ENCODE measurements around the gene JARID2. TPM values are rescaled to one million over a fixed set of nuclear protein-coding genes. Genes with fewer than 3 reads are reported as not detected.

Gene JARID2
- total and polyA plus RNA-seq, 3 donors from 2014 or later, result 36.1 to 60.8 (median 53.7) TPM

DNA sequence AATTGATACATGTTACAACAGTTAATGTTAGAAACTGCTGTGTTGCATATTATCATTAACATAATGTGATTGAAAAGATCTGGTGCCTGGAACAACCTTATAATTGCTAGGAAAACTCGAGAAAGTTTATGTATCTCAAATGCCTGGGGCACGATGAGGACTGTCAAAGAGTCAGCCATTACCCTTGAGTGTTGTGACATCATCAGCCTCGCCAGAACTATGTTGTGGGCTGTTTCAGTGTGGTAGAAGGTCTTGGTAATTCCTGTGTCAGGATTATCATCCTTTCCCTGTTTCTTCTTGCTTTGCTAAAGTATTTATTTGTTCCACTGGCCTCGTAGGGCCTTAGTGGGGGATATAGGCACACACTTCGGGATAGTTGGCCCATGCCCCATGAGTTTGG lies 231.9 kb downstream of the JARID2 start:
- no peak overlapping the region for H3K27ac ChIP-seq
- no peaks in the 10 kb centered on the region for H3K36me3 ChIP-seq (ENCODE audit: low read depth, missing control alignments)
- peaks cover 11% of the 10 kb centered on the region for H3K4me1 ChIP-seq
- no peak overlapping the region for H3K4me3 ChIP-seq
- no peak for TF ChIP-seq POLR2A (IDR thresholded peaks at IDR 0.05)
- no peaks in the 10 kb centered on the region for H3K27me3 ChIP-seq
- no peaks in the 10 kb centered on the region for H3K9me3 ChIP-seq
- intact Hi-C loops (cut with DNase I; ENCODE audit: low total_unique reads), result no loop called here
- DNase-seq, result no peak
- WGBS, 2 donors, result 54 to 64% methylated on average over 5 of the region's 5 CpGs

DNA sequence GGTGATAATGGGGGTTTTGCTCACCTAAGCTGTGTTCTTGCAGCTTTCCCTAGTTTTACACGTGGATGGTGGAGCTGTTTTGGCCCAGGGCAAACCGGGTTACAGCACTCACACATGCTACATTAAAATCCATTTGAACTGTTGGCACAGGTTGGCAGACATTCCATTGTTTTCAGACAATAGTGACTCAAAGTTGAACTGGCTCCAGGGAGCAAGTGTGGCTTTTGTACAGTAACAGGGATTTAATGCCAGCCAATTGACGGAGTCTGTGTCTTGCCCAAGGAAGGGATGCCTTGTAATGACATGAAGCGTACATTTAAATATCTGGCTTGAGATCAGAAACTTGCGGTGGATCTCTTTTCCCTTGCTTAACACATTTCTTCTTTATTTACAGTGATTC lies 233.9 kb downstream of the JARID2 start:
- H3K27ac ChIP-seq, result no peak overlapping the region
- intact Hi-C loops (cut with DNase I; ENCODE audit: low total_unique reads), result no loop called here
- TF ChIP-seq POLR2A (IDR thresholded peaks at IDR 0.05), result no peak
- TF ChIP-seq, protein P1, sequence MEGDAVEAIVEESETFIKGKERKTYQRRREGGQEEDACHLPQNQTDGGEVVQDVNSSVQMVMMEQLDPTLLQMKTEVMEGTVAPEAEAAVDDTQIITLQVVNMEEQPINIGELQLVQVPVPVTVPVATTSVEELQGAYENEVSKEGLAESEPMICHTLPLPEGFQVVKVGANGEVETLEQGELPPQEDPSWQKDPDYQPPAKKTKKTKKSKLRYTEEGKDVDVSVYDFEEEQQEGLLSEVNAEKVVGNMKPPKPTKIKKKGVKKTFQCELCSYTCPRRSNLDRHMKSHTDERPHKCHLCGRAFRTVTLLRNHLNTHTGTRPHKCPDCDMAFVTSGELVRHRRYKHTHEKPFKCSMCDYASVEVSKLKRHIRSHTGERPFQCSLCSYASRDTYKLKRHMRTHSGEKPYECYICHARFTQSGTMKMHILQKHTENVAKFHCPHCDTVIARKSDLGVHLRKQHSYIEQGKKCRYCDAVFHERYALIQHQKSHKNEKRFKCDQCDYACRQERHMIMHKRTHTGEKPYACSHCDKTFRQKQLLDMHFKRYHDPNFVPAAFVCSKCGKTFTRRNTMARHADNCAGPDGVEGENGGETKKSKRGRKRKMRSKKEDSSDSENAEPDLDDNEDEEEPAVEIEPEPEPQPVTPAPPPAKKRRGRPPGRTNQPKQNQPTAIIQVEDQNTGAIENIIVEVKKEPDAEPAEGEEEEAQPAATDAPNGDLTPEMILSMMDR (IDR thresholded peaks at IDR 0.05), result no peak
- WGBS, 2 donors, result 69 to 79% methylated on average over 5 of the region's 5 CpGs
- H3K9me3 ChIP-seq, result no peaks in the 10 kb centered on the region
- H3K4me1 ChIP-seq, result peaks cover 3% of the 10 kb centered on the region
- no peak overlapping the region for H3K4me3 ChIP-seq
- DNase-seq, result no peak
- H3K27me3 ChIP-seq, result no peaks in the 10 kb centered on the region
- H3K36me3 ChIP-seq (ENCODE audit: low read depth, missing control alignments), result no peaks in the 10 kb centered on the region

DNA sequence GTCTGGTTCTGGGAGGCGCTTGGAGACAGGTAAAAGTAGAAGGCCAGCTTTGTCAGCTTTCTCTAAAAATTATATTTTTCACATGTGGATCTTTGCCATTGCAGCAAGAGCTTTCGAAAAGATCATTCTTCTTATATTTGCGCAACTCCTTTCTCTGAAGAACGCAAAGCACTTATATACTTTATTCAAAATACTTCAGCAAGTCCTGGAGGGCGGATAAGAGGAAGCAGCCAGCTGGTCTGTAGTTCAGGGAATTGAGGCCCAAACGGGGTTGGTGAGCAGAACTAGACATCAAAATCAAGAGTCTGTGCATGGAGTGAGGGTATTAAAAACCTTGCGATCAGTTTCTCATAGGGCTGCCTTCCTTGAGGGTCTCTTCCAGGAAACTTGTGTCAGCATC lies 234.7 kb downstream of the JARID2 start:
- peaks cover 3% of the 10 kb centered on the region for H3K4me1 ChIP-seq
- DNase-seq, result no peak
- H3K36me3 ChIP-seq (ENCODE audit: low read depth, missing control alignments), result no peaks in the 10 kb centered on the region
- 84 to 91% methylated on average over 6 to 7 of the region's 7 CpGs for WGBS, 2 donors
- H3K4me3 ChIP-seq, result no peak overlapping the region
- TF ChIP-seq POLR2A (IDR thresholded peaks at IDR 0.05), result no peak
- TF ChIP-seq, protein P1 (IDR thresholded peaks at IDR 0.05), result no peak
- intact Hi-C loops (cut with DNase I; ENCODE audit: low total_unique reads), result no loop called here
- H3K27ac ChIP-seq, result no peak overlapping the region
- no peaks in the 10 kb centered on the region for H3K27me3 ChIP-seq
- H3K9me3 ChIP-seq, result no peaks in the 10 kb centered on the region

DNA sequence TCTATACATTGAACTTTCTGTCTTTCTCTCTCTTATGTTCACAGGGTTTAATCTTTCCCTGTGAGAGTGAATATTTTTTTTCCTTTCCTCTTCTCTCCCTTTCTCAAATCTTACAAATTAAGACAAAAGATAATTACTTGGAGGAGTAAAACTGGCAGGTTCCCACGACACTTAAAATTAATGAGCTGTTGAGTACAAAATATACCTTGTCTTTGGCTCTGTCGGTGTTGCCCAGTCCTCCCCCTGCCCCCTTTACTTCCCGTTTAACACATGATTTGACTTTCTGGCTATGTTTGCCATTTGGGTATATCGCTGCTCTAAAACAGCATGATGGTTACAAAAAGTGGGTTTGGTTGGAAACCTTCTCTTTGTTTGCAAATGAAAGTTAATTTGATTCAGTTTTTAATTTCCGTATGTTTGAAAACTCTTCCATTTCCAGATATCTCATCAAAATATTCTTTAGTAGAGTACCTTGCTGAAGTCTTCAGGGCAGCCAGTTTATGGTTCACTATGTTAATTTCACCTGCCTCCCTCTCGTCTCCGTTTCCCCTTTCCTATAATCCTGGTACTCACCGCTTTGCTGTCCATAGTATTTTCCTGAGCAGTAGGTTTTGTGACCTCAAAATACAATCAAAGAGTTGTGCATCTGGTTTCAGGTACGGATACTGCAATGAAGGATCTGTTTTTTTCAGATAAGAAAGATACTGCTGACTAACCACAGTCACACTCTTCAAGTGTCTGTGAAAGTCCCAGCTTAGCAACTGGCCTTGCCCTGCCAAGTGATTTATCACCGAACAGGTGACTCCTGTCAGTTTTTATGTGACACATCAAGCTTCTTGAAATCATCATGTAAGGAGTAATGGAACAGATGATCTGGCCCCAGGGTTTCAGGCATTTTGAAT lies 235.8 kb downstream of the JARID2 start:
- 67 to 79% methylated on average over 10 of the region's 10 CpGs for WGBS, 2 donors
- Histone ChIP-seq H3K9me3 (no peaks in the 10 kb centered on the region), H3K27me3 (no peaks in the 10 kb centered on the region), H3K27ac (no peak overlapping the region), H3K4me3 (no peak overlapping the region), H3K36me3 (ENCODE audit: low read depth, missing control alignments) (no peaks in the 10 kb centered on the region), H3K4me1 (peaks cover 3% of the 10 kb centered on the region)
- peak; percentile 11 for DNase-seq
- TF ChIP-seq, protein P1 (IDR thresholded peaks at IDR 0.05), result no peak
- TF ChIP-seq POLR2A (IDR thresholded peaks at IDR 0.05), result no peak
- intact Hi-C loops (cut with DNase I; ENCODE audit: low total_unique reads), result no loop called here

DNA sequence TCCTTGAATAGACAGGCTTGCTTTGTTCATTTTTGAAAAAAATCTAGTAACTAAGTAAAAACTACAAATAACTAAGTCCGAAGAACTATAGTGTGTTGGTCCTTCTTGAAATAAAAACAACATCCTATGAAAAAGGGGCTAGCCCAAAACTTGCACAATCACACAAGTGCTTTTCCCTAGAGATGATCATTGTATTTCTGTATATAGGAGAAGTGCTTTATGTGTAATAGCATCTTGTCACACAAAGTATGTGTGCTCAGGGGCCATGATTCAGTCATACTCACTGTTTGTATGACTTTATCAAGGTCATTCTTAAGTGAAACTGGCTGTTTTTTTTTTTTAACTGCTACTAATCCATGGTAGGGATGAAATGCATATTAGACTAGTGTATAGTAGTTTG lies 237.2 kb downstream of the JARID2 start:
- TF ChIP-seq POLR2A (IDR thresholded peaks at IDR 0.05), result no peak
- TF ChIP-seq, protein P1 (IDR thresholded peaks at IDR 0.05), result no peak
- DNase-seq, result no peak
- Histone ChIP-seq H3K27ac (no peak overlapping the region), H3K27me3 (no peaks in the 10 kb centered on the region), H3K9me3 (no peaks in the 10 kb centered on the region), H3K4me1 (no peaks in the 10 kb centered on the region), H3K36me3 (ENCODE audit: low read depth, missing control alignments) (no peaks in the 10 kb centered on the region), H3K4me3 (no peak overlapping the region)
- intact Hi-C loops (cut with DNase I; ENCODE audit: low total_unique reads), result no loop called here
- WGBS, 2 donors, result 95 to 97% methylated on average over 1 of the region's 1 CpG

All from testis (tissue), 3 donors.